SK-N-SH treated with all-trans-retinoic acid at 6 μM for 48 hours (cell line): Measurements from ENCODE around the gene ATP11A.
"Not testable (repeated sequence)": the region's sequence is repeated elsewhere in the genome, so short reads cannot be mapped to it uniquely, and the experiment has no call there.

ENCODE experiments used
- ATAC-seq: fragments of 200-7000 bp; cut with Tn5 transposase; 3 replicates; pipeline ENCODE4 v1.9.1; 2020; ENCODE audit warnings: mild to moderate bottlenecking, moderate library complexity
- BACH2 ChIP-seq: fragments of 250-450 bp; sonication (Bioruptor Pico); IDR thresholded peaks from 2 replicates; pipeline ENCODE4 v1.9.0; 2021; ENCODE audit warnings: mild to moderate bottlenecking, borderline replicate concordance
- ESRRG ChIP-seq: fragments of 250-450 bp; sonication (Bioruptor Pico); IDR thresholded peaks from 2 replicates; pipeline ENCODE4 v1.6.1; 2021; ENCODE audit warnings: mild to moderate bottlenecking
- GLIS3 ChIP-seq: fragments of 250-450 bp; sonication (Bioruptor Pico); IDR thresholded peaks from 2 replicates; pipeline ENCODE4 v1.5.0; 2020; ENCODE audit warnings: mild to moderate bottlenecking, moderate library complexity
- ISL1 ChIP-seq: fragments of 250-450 bp; sonication (Bioruptor Pico); IDR thresholded peaks from 2 replicates; pipeline ENCODE4 v2.1.2; 2022; ENCODE audit warnings: mild to moderate bottlenecking, moderate library complexity
- OSR1 ChIP-seq: fragments of 250-450 bp; sonication (Bioruptor Pico); IDR thresholded peaks from 2 replicates; pipeline ENCODE4 v1.8.0; 2022; ENCODE audit warnings: moderate library complexity, mild to moderate bottlenecking, inconsistent platforms
- PPARA ChIP-seq: fragments of 250-450 bp; sonication (Bioruptor Pico); IDR thresholded peaks from 2 replicates; pipeline ENCODE4 v1.5.0; 2020; ENCODE audit warnings: mild to moderate bottlenecking, borderline replicate concordance
- RARB ChIP-seq: fragments of 250-450 bp; sonication (Bioruptor Pico); IDR thresholded peaks from 2 replicates; pipeline ENCODE4 v1.8.0; 2021; ENCODE audit warnings: mild to moderate bottlenecking, moderate library complexity
- ZFP30 ChIP-seq: fragments of 450-650 bp; formaldehyde crosslinking; IDR thresholded peaks from 2 replicates; pipeline ENCODE4 v1.5.0; 2022; ENCODE audit warnings: mild to moderate bottlenecking, moderate library complexity
- ZNF565 ChIP-seq: fragments of 450-650 bp; formaldehyde crosslinking; conservative IDR thresholded peaks from 2 replicates; pipeline ENCODE4 v1.5.0; 2020; ENCODE audit warnings: low read depth, mild to moderate bottlenecking, moderate library complexity
- TF ChIP-seq, protein P1 (sequence below): fragments of 250-450 bp; sonication (Bioruptor Pico); IDR thresholded peaks from 2 replicates; pipeline ENCODE4 v1.8.0; 2020; ENCODE audit warnings: mild to moderate bottlenecking, moderate library complexity, borderline replicate concordance
- TF ChIP-seq, protein P2 (sequence below): fragments of 250-450 bp; sonication (Bioruptor Pico); IDR thresholded peaks from 2 replicates; pipeline ENCODE4 v1.8.0; 2021; ENCODE audit warnings: low read depth, mild to moderate bottlenecking, moderate library complexity, borderline replicate concordance
- TF ChIP-seq, protein P3 (sequence below): fragments of 250-450 bp; sonication (Bioruptor Pico); IDR thresholded peaks from 2 replicates; pipeline ENCODE4 v1.5.0; 2020; ENCODE audit warnings: mild to moderate bottlenecking, moderate library complexity
- TF ChIP-seq, protein P4 (sequence below): fragments of 250-450 bp; sonication (Bioruptor Pico); IDR thresholded peaks from 2 replicates; pipeline ENCODE4 v1.5.1; 2021; ENCODE audit warnings: mild to moderate bottlenecking, moderate library complexity

The ATP11A gene

DNA sequence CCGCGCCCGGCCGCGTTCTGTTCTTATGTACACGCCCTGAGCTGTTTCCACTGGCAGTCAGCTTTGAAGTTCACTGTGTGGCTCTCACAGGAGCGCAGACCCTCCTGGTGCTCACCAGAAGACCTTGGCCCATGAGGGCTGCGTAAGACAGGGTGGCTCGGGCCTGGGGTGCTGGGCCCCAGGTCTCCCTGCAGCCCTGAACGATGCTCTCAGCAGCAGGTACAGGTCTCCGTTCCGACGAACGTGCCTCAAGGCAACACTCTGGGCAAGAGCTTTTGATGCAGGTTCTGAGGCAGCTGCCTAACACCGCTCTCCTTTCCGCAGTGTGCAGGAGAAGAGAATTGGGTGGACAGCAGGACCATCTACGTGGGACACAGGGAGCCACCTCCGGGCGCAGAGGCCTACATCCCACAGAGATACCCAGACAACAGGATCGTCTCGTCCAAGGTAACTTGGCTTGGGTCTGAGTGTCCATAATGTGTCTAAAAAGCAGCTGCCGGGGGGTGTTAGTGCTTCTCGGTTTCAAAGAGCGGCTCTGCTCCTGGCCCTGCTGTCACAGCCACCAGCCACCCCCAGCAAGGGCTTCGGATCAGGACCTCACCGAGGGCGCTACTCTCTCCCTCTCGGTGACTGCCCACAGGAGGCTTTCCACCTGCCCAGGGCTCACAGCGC is 95.1 kb downstream of the ATP11A start:
- TF ChIP-seq, protein P1, sequence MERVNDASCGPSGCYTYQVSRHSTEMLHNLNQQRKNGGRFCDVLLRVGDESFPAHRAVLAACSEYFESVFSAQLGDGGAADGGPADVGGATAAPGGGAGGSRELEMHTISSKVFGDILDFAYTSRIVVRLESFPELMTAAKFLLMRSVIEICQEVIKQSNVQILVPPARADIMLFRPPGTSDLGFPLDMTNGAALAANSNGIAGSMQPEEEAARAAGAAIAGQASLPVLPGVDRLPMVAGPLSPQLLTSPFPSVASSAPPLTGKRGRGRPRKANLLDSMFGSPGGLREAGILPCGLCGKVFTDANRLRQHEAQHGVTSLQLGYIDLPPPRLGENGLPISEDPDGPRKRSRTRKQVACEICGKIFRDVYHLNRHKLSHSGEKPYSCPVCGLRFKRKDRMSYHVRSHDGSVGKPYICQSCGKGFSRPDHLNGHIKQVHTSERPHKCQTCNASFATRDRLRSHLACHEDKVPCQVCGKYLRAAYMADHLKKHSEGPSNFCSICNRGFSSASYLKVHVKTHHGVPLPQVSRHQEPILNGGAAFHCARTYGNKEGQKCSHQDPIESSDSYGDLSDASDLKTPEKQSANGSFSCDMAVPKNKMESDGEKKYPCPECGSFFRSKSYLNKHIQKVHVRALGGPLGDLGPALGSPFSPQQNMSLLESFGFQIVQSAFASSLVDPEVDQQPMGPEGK (CRISPR knock-in tag) = no peak
- no peak for TF ChIP-seq ISL1 (CRISPR knock-in tag)
- no peak for TF ChIP-seq BACH2 (CRISPR knock-in tag)
- TF ChIP-seq RARB (CRISPR knock-in tag) = no peak
- TF ChIP-seq, protein P2, sequence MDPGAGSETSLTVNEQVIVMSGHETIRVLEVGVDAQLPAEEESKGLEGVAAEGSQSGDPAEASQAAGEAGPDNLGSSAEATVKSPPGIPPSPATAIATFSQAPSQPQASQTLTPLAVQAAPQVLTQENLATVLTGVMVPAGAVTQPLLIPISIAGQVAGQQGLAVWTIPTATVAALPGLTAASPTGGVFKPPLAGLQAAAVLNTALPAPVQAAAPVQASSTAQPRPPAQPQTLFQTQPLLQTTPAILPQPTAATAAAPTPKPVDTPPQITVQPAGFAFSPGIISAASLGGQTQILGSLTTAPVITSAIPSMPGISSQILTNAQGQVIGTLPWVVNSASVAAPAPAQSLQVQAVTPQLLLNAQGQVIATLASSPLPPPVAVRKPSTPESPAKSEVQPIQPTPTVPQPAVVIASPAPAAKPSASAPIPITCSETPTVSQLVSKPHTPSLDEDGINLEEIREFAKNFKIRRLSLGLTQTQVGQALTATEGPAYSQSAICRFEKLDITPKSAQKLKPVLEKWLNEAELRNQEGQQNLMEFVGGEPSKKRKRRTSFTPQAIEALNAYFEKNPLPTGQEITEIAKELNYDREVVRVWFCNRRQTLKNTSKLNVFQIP (CRISPR knock-in tag) = no peak
- TF ChIP-seq ZFP30 (CRISPR knock-in tag) = no peak
- no peak for TF ChIP-seq ZNF565 (CRISPR knock-in tag)
- TF ChIP-seq PPARA (CRISPR knock-in tag) = no peak
- no peak for TF ChIP-seq ESRRG (CRISPR knock-in tag)
- TF ChIP-seq, protein P3, sequence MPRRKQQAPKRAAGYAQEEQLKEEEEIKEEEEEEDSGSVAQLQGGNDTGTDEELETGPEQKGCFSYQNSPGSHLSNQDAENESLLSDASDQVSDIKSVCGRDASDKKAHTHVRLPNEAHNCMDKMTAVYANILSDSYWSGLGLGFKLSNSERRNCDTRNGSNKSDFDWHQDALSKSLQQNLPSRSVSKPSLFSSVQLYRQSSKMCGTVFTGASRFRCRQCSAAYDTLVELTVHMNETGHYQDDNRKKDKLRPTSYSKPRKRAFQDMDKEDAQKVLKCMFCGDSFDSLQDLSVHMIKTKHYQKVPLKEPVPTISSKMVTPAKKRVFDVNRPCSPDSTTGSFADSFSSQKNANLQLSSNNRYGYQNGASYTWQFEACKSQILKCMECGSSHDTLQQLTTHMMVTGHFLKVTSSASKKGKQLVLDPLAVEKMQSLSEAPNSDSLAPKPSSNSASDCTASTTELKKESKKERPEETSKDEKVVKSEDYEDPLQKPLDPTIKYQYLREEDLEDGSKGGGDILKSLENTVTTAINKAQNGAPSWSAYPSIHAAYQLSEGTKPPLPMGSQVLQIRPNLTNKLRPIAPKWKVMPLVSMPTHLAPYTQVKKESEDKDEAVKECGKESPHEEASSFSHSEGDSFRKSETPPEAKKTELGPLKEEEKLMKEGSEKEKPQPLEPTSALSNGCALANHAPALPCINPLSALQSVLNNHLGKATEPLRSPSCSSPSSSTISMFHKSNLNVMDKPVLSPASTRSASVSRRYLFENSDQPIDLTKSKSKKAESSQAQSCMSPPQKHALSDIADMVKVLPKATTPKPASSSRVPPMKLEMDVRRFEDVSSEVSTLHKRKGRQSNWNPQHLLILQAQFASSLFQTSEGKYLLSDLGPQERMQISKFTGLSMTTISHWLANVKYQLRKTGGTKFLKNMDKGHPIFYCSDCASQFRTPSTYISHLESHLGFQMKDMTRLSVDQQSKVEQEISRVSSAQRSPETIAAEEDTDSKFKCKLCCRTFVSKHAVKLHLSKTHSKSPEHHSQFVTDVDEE (CRISPR knock-in tag) = no peak
- TF ChIP-seq, all 23 proteins: peak for 0
- no peak for ATAC-seq

DNA sequence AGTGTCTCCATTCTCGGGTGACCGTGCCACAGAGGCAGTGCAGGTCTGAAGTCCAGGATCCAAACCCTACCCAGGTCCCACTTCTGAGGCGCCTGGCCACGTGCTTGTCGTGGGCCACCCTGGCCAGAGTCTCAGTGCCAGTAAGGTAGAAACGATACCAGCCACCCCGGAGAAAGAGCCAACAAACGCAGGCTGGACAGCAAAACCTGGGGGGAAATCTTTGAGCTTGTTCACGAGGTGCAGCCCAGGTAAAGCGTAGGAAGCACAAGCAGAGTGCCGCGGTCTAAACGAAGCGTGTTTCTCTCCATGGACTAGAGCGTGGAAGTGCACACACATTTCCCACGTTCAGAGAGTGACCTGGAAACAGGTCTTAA is 95.6 kb downstream of the ATP11A start:
- TF ChIP-seq ZNF565 (CRISPR knock-in tag) = no peak
- no peak for TF ChIP-seq ISL1 (CRISPR knock-in tag)
- no peak for TF ChIP-seq OSR1 (CRISPR knock-in tag)
- no peak for TF ChIP-seq BACH2 (CRISPR knock-in tag)
- TF ChIP-seq ZFP30 (CRISPR knock-in tag) = no peak
- TF ChIP-seq, protein P4, sequence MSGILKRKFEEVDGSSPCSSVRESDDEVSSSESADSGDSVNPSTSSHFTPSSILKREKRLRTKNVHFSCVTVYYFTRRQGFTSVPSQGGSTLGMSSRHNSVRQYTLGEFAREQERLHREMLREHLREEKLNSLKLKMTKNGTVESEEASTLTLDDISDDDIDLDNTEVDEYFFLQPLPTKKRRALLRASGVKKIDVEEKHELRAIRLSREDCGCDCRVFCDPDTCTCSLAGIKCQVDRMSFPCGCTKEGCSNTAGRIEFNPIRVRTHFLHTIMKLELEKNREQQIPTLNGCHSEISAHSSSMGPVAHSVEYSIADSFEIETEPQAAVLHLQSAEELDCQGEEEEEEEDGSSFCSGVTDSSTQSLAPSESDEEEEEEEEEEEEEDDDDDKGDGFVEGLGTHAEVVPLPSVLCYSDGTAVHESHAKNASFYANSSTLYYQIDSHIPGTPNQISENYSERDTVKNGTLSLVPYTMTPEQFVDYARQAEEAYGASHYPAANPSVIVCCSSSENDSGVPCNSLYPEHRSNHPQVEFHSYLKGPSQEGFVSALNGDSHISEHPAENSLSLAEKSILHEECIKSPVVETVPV = no peak
- TF ChIP-seq GLIS3 (CRISPR knock-in tag) = no peak
- no peak for TF ChIP-seq RARB (CRISPR knock-in tag)
- TF ChIP-seq PPARA (CRISPR knock-in tag) = no peak
- TF ChIP-seq, all 23 proteins: peak for 0
- no peak; the same call in 2 of the 3 replicates for ATAC-seq

DNA sequence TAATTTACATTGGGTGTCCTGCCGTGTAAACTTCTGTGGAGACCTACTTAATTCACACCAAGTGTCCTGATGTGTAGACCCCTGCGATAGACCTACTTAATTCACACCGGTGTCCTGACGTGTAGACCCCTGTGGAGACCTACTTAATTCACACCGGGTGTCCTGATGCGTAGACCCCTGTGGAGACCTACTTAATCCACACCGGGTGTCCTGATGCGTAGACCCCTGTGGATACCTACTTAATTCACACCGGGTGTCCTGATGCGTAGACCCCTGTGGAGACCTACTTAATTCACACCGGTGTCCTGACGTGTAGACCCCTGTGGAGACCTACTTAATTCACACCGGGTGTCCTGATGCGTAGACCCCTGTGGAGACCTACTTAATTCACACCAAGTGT is 97.0 kb downstream of the ATP11A start:
- ATAC-seq = not testable (repeated sequence)

DNA sequence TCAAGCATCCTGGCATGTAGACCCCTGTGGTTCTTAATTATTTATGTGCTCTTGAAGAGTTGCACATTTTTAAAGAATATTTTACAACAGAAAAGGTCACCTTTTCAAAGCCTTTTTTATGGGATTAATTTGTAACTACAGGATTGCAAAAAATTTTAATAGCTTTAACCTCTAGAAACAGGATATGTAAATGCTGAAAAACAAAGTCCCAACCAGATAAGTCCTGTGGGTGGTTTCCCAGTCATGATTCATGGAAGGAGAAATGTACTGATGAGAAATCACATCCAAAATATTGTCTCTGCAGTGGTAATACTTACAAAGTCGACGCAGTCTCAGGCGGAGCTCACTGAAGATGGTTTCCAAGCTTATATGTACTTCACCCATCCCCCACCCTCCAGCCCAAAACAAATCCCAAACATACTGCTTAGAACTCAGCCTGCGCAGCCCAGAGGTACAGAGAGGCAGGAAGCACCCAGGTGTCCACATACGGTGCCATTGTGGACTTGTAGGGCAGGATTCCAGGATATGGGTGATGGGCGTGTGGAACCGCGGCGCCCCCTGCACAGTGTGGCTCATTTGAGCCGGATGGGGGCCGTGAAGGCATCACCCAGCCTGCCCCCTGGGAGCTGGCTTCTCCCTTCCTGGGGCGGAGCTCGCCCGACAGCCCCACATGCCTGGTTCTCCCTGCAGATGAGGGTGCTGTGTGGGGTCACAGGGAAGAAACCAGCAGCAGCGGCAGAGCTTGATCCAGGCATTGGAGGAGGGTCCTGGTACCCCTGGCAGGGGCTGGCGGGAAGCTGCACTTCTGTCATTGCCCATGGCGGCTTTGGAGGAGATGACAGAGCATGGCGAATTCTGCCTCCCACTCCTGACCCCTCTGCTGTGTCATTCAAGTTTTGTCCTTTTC is 101.2 kb downstream of the ATP11A start:
- TF ChIP-seq OSR1 (CRISPR knock-in tag) = no peak
- ATAC-seq = no peak

DNA sequence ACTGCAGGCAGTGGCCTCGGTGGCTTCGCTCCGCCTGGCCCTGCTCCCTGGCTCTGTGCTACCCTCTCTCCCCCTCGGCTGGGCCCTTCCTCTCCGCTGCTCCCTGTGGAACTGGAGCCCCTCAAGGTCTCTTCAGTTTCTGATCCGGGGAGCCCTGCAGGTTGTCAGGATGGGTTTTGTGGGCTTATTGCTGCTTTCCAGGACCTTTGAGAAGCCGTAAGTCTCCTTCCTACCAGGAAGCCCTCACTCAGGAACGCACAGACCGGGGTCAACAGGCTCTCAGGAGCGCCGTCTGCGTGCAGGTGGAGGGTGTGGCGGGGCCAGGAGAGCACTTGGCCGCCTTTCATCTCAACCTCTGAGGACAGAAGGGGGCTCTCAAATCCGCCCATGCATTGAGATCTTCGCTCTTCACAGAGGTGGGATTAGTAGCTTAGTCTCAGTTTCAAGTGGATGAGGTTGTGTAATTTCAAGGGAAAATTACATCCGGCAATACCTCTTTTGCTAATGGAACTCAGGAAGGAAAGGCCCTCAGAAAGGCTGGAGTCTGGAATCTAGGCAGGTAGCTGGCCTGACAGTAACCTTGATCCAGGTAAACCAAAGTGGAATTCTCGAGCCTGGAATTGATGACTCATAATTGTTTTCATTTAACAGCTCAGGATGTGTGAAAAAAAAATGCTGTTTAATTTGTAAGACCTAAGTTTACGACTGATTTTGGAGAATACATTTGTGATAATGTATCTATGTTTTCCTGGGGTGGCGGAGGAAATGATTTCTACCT is 102.0 kb downstream of the ATP11A start:
- ATAC-seq = no peak

More for the DNA sequence above, 102.0 kb downstream of the ATP11A start:
- TF ChIP-seq ISL1 (CRISPR knock-in tag) = no peak
- TF ChIP-seq ZFP30 (CRISPR knock-in tag) = no peak
- TF ChIP-seq ZNF565 (CRISPR knock-in tag) = no peak
- TF ChIP-seq, all 23 proteins: peak for 0
